ENCODE data around the gene EEF1E1. TPM values are rescaled to one million over a fixed set of nuclear protein-coding genes. Genes with fewer than 3 reads are reported as not detected.

Gene EEF1E1
- total RNA-seq, 1 donor from 2014 or later, result 15.9 TPM

Other genes with a start within 250 kb of the EEF1E1 start
- 50.8 TPM for gene TXNDC5, start 191.8 kb downstream of the EEF1E1 start, total RNA-seq
- 10.8 TPM for gene BLOC1S5, start 38.2 kb downstream of the EEF1E1 start, total RNA-seq

All from cardiac septum (tissue), 1 donor.